Measurements from ENCODE around the gene MAG.
A peak's percentile ranks its signal among the peaks of the same experiment; 100 is the strongest.
"Not testable (repeated sequence)": the region's sequence is repeated elsewhere in the genome, so short reads cannot be mapped to it uniquely, and the experiment has no call there.

Gene MAG

DNA sequence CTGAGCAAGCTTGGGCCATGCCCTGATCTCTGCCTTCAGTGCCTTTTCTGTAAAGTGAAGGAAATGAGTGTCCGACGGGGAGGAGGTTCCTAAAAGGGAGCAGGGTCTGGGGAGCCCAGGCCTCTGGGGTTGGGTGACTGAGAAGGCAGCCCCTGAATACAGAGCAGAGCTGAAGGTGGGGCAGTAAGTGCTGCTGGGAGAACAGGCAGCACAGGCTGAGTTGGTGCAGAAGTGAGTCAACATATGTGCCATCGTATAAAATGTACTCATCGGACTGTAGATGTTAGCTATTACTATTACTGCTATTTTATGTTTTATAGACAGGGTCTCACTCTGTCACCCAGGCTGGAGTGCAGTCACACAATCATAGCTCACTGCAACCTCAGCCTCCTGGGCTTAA is 10.7 kb upstream of the MAG start:
- peaks cover 0 to 27% (median 11%) of the 10 kb centered on the region in 5 donors for H3K4me1 ChIP-seq (ENCODE audit: control insufficient read depth in 5 of 5, insufficient read depth in 5 of 5, low read length in 5 of 5)
- H3K27ac ChIP-seq (ENCODE audit: low read depth, low read length), result no peak overlapping the region

DNA sequence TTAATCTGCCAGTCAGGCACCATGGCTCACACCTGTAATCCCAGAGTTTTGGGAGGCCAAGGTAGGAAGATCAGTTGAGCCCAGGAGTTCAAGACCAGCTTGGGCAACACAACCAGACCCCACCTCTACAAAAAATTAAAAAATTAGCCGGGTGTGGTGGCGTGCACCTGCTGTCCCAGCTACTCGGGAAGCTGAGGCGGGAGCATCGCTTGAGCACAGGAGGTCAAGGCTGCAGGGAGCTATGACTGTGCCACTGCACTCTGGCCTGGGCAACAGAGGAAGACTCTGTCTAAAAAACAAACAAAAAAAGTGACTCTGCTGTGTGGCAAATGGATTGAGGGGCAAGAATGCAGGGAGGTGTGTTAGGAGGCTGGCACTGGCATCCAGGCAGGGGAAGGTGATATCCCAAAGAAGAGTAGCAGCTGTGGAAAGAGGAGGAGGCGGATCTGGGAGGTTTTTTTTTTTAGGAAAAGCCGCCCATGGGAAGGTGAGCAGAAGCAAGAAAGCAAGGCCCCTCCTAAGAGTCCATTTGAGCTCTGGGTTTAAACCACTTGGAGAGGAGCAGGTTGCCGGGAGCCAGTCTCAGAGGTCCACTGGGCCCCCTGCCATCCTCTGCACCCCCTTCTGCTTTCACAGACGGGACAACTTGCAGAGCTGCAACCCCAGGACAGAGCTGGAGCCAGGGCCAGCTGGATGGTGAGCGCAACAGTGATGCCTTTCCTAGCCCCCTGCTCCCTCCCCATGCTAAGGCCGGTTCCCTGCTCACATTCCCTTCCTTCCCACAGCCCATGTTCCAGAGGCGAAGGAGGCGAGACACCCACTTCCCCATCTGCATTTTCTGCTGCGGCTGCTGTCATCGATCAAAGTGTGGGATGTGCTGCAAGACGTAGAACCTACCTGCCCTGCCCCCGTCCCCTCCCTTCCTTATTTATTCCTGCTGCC is 7.5 kb upstream of the MAG start:
- no peak overlapping the region for H3K4me3 ChIP-seq (ENCODE audit: low read depth in 1 of 5, low read length in 5 of 5)
- H3K9ac ChIP-seq (ENCODE audit: low read length in 5 of 5), result peak overlapping the region in 1 of 5 donors; percentile 25
- H3K36me3 ChIP-seq (ENCODE audit: control insufficient read depth in 5 of 5, insufficient read depth in 5 of 5, low read length in 5 of 5), result peaks cover 0 to 9% (median 1%) of the 10 kb centered on the region in 5 donors
- peaks cover 0 to 22% (median 7%) of the 10 kb centered on the region in 5 donors for H3K4me1 ChIP-seq (ENCODE audit: control insufficient read depth in 5 of 5, insufficient read depth in 5 of 5, low read length in 5 of 5)
- peaks cover 3 to 14% (median 7%) of the 10 kb centered on the region in 5 donors for H3K27me3 ChIP-seq (ENCODE audit: control insufficient read depth in 5 of 5, insufficient read depth in 4 of 5, low read length in 5 of 5)
- H3K9me3 ChIP-seq (ENCODE audit: control insufficient read depth in 5 of 5, low read length in 5 of 5), result no peaks in the 10 kb centered on the region
- no peak overlapping the region for H3K27ac ChIP-seq (ENCODE audit: low read depth, low read length)

More for the DNA sequence above, 10.7 kb upstream of the MAG start:
- no peaks in the 10 kb centered on the region for H3K9me3 ChIP-seq (ENCODE audit: control insufficient read depth in 5 of 5, low read length in 5 of 5)
- H3K9ac ChIP-seq (ENCODE audit: low read length in 5 of 5), result no peak overlapping the region
- peaks cover 3 to 14% (median 7%) of the 10 kb centered on the region in 5 donors for H3K27me3 ChIP-seq (ENCODE audit: control insufficient read depth in 5 of 5, insufficient read depth in 4 of 5, low read length in 5 of 5)
- peaks cover 0 to 40% (median 29%) of the 10 kb centered on the region in 5 donors for H3K36me3 ChIP-seq (ENCODE audit: control insufficient read depth in 5 of 5, insufficient read depth in 5 of 5, low read length in 5 of 5)
- H3K4me3 ChIP-seq (ENCODE audit: low read depth in 1 of 5, low read length in 5 of 5), result no peak overlapping the region

DNA sequence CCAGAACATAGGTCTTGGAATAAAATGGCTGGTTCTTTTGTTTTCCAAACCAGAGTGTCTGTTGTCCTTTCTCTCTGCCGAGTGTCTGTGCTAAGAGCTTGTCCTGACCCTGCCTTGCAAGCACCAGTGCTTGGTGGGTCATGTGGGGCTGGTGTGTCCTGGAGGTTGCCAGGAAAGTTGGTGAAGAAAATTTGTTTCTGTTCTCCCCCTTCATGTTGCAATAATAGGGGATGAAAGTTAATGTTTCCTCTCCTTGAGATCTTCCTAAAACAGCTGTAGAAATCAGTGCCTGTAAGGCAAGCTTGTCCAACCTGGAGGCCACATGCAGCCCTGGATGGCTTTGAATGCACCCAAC is 6.9 kb upstream of the MAG start:
- H3K9ac ChIP-seq (ENCODE audit: low read length in 5 of 5), result peak overlapping the region in 1 of 5 donors; percentile 25
- H3K4me1 ChIP-seq (ENCODE audit: control insufficient read depth in 5 of 5, insufficient read depth in 5 of 5, low read length in 5 of 5), result peaks cover 0 to 19% (median 4%) of the 10 kb centered on the region in 5 donors
- H3K27ac ChIP-seq (ENCODE audit: low read depth, low read length), result no peak overlapping the region
- no peak overlapping the region for H3K4me3 ChIP-seq (ENCODE audit: low read depth in 1 of 5, low read length in 5 of 5)
- no peaks in the 10 kb centered on the region for H3K9me3 ChIP-seq (ENCODE audit: control insufficient read depth in 5 of 5, low read length in 5 of 5)
- peaks cover 0 to 2% (median 0%) of the 10 kb centered on the region in 5 donors for H3K36me3 ChIP-seq (ENCODE audit: control insufficient read depth in 5 of 5, insufficient read depth in 5 of 5, low read length in 5 of 5)
- peaks cover 3 to 14% (median 7%) of the 10 kb centered on the region in 5 donors for H3K27me3 ChIP-seq (ENCODE audit: control insufficient read depth in 5 of 5, insufficient read depth in 4 of 5, low read length in 5 of 5)

GRCh38 chr19:35285465-35285864 is 6.5 kb upstream of the MAG start:
- H3K9me3 ChIP-seq (ENCODE audit: control insufficient read depth in 5 of 5, low read length in 5 of 5); H3K4me3 ChIP-seq (ENCODE audit: low read depth in 1 of 5, low read length in 5 of 5); H3K9ac ChIP-seq (ENCODE audit: low read length in 5 of 5); H3K36me3 ChIP-seq (ENCODE audit: control insufficient read depth in 5 of 5, insufficient read depth in 5 of 5, low read length in 5 of 5); H3K27ac ChIP-seq (ENCODE audit: low read depth, low read length): not testable (repeated sequence)
- Histone ChIP-seq H3K27me3 (ENCODE audit: control insufficient read depth in 5 of 5, insufficient read depth in 4 of 5, low read length in 5 of 5) (peaks cover 6 to 16% (median 7%) of the 10 kb centered on the region in 5 donors), H3K4me1 (ENCODE audit: control insufficient read depth in 5 of 5, insufficient read depth in 5 of 5, low read length in 5 of 5) (peaks cover 0 to 16% (median 4%) of the 10 kb centered on the region in 5 donors)

- not testable (repeated sequence) for H3K9me3 ChIP-seq (ENCODE audit: control insufficient read depth in 5 of 5, low read length in 5 of 5); H3K27ac ChIP-seq (ENCODE audit: low read depth, low read length); H3K36me3 ChIP-seq (ENCODE audit: control insufficient read depth in 5 of 5, insufficient read depth in 5 of 5, low read length in 5 of 5); H3K4me3 ChIP-seq (ENCODE audit: low read depth in 1 of 5, low read length in 5 of 5); H3K9ac ChIP-seq (ENCODE audit: low read length in 5 of 5)
- peaks cover 0 to 16% (median 4%) of the 10 kb centered on the region in 5 donors for H3K4me1 ChIP-seq (ENCODE audit: control insufficient read depth in 5 of 5, insufficient read depth in 5 of 5, low read length in 5 of 5)
- H3K27me3 ChIP-seq (ENCODE audit: control insufficient read depth in 5 of 5, insufficient read depth in 4 of 5, low read length in 5 of 5), result peaks cover 4 to 17% (median 9%) of the 10 kb centered on the region in 5 donors
Measured at GRCh38 chr19:35286101-35286500, 5.9 kb upstream of the MAG start.

- Histone ChIP-seq H3K27ac (ENCODE audit: low read depth, low read length) (no peak overlapping the region), H3K27me3 (ENCODE audit: control insufficient read depth in 5 of 5, insufficient read depth in 4 of 5, low read length in 5 of 5) (peaks cover 3 to 20% (median 17%) of the 10 kb centered on the region in 5 donors), H3K9me3 (ENCODE audit: control insufficient read depth in 5 of 5, low read length in 5 of 5) (no peaks in the 10 kb centered on the region), H3K36me3 (ENCODE audit: control insufficient read depth in 5 of 5, insufficient read depth in 5 of 5, low read length in 5 of 5) (no peaks in the 10 kb centered on the region), H3K9ac (ENCODE audit: low read length in 5 of 5) (no peak overlapping the region), H3K4me3 (ENCODE audit: low read depth in 1 of 5, low read length in 5 of 5) (no peak overlapping the region), H3K4me1 (ENCODE audit: control insufficient read depth in 5 of 5, insufficient read depth in 5 of 5, low read length in 5 of 5) (peaks cover 0 to 6% (median 0%) of the 10 kb centered on the region in 5 donors)
Measured at GRCh38 chr19:35287713-35288112, 4.2 kb upstream of the MAG start.

- Histone ChIP-seq H3K27ac (ENCODE audit: low read depth, low read length) (no peak overlapping the region), H3K9ac (ENCODE audit: low read length in 5 of 5) (no peak overlapping the region), H3K4me1 (ENCODE audit: control insufficient read depth in 5 of 5, insufficient read depth in 5 of 5, low read length in 5 of 5) (peaks cover 0 to 5% (median 0%) of the 10 kb centered on the region in 5 donors), H3K9me3 (ENCODE audit: control insufficient read depth in 5 of 5, low read length in 5 of 5) (no peaks in the 10 kb centered on the region), H3K27me3 (ENCODE audit: control insufficient read depth in 5 of 5, insufficient read depth in 4 of 5, low read length in 5 of 5) (peaks cover 7 to 23% (median 19%) of the 10 kb centered on the region in 5 donors), H3K36me3 (ENCODE audit: control insufficient read depth in 5 of 5, insufficient read depth in 5 of 5, low read length in 5 of 5) (no peaks in the 10 kb centered on the region), H3K4me3 (ENCODE audit: low read depth in 1 of 5, low read length in 5 of 5) (no peak overlapping the region)
Measured at GRCh38 chr19:35288331-35288730, 3.6 kb upstream of the MAG start.

GRCh38 chr19:35288906-35289305 is 3.1 kb upstream of the MAG start:
- Histone ChIP-seq H3K27ac (ENCODE audit: low read depth, low read length) (no peak overlapping the region), H3K9ac (ENCODE audit: low read length in 5 of 5) (no peak overlapping the region), H3K27me3 (ENCODE audit: control insufficient read depth in 5 of 5, insufficient read depth in 4 of 5, low read length in 5 of 5) (peaks cover 10 to 27% (median 23%) of the 10 kb centered on the region in 5 donors), H3K4me1 (ENCODE audit: control insufficient read depth in 5 of 5, insufficient read depth in 5 of 5, low read length in 5 of 5) (peaks cover 0 to 5% (median 0%) of the 10 kb centered on the region in 5 donors), H3K4me3 (ENCODE audit: low read depth in 1 of 5, low read length in 5 of 5) (no peak overlapping the region), H3K36me3 (ENCODE audit: control insufficient read depth in 5 of 5, insufficient read depth in 5 of 5, low read length in 5 of 5) (no peaks in the 10 kb centered on the region), H3K9me3 (ENCODE audit: control insufficient read depth in 5 of 5, low read length in 5 of 5) (no peaks in the 10 kb centered on the region)

DNA sequence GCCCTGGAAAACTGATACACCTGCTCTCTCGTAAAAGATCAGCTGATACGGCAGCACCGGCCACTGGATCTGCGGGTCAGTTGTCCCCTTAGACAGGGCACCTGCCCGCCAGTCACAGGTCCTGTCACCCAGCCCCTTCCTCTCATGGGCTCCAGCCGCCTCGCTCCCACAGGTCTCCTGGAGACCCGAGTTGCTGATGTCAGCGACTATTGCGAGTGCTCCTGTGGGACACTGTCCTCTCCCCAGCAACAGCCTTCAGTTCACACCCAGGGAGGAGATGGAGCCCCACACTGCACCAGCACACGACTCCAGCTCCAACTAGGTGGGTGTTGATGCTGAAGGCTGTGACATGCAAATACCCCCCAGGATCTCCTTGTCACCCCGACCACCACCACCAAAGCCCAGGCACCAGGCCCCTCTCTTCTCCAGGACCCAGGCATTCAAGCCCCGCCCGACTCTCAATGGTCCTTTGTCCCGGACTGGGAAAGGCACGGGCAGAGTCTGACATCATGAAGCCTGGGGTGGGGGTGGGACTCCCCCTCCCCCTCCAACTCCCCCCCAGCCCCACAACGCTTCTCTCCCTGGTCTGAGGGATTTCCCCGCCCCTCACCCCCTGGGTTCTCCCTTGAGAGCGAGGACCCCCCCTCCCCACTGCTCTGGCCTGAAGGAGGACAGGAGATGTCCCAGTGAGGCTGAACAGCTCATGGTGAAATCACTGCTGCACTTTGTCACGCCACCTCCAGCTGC is 1.4 kb upstream of the MAG start:
- H3K4me3 ChIP-seq (ENCODE audit: low read depth in 1 of 5, low read length in 5 of 5), result no peak overlapping the region
- H3K27me3 ChIP-seq (ENCODE audit: control insufficient read depth in 5 of 5, insufficient read depth in 4 of 5, low read length in 5 of 5), result peaks cover 10 to 39% (median 29%) of the 10 kb centered on the region in 5 donors
- peaks cover 0 to 3% (median 0%) of the 10 kb centered on the region in 5 donors for H3K4me1 ChIP-seq (ENCODE audit: control insufficient read depth in 5 of 5, insufficient read depth in 5 of 5, low read length in 5 of 5)
- no peak overlapping the region for H3K27ac ChIP-seq (ENCODE audit: low read depth, low read length)
- no peak overlapping the region for H3K9ac ChIP-seq (ENCODE audit: low read length in 5 of 5)
- H3K36me3 ChIP-seq (ENCODE audit: control insufficient read depth in 5 of 5, insufficient read depth in 5 of 5, low read length in 5 of 5), result no peaks in the 10 kb centered on the region
- no peaks in the 10 kb centered on the region for H3K9me3 ChIP-seq (ENCODE audit: control insufficient read depth in 5 of 5, low read length in 5 of 5)

- no peak overlapping the region for H3K4me3 ChIP-seq (ENCODE audit: low read depth in 1 of 5, low read length in 5 of 5)
- H3K9ac ChIP-seq (ENCODE audit: low read length in 5 of 5), result no peak overlapping the region
- peaks cover 0 to 3% (median 0%) of the 10 kb centered on the region in 5 donors for H3K4me1 ChIP-seq (ENCODE audit: control insufficient read depth in 5 of 5, insufficient read depth in 5 of 5, low read length in 5 of 5)
- no peaks in the 10 kb centered on the region for H3K36me3 ChIP-seq (ENCODE audit: control insufficient read depth in 5 of 5, insufficient read depth in 5 of 5, low read length in 5 of 5)
- no peak overlapping the region for H3K27ac ChIP-seq (ENCODE audit: low read depth, low read length)
- H3K27me3 ChIP-seq (ENCODE audit: control insufficient read depth in 5 of 5, insufficient read depth in 4 of 5, low read length in 5 of 5), result peaks cover 10 to 45% (median 33%) of the 10 kb centered on the region in 5 donors
- no peaks in the 10 kb centered on the region for H3K9me3 ChIP-seq (ENCODE audit: control insufficient read depth in 5 of 5, low read length in 5 of 5)
Measured at GRCh38 chr19:35291259-35291658, 702 bp upstream of the MAG start.

All from subcutaneous abdominal adipose tissue (tissue), 5 donors.